Pulmonary artery endothelial cell (primary cell): ENCODE data around the gene ANKUB1. TPM values are rescaled to one million over a fixed set of nuclear protein-coding genes. Genes with fewer than 3 reads are reported as not detected.

Source experiments
- DNase-seq: peaks from one replicate; pipeline ENCODE4 v3.0.0-alpha.2; 2011; ENCODE audit warnings: low read depth, low spot score
- total RNA-seq: library from RNA; depleted of rRNA; stranded (reverse); fragments of >200 nt; gene quantifications from 2 replicates; pipeline ENCODE4 v1.2.3, GENCODE V29; 2014

ANKUB1 gene
- total RNA-seq, 1 donor from 2014 or later = not detected

- DNase-seq = no peak
Measured at GRCh38 chr3:149765762-149766334, 26.5 kb downstream of the ANKUB1 start.

- DNase-seq = no peak
Measured at GRCh38 chr3:149764302-149764701, 28.1 kb downstream of the ANKUB1 start.

- no peak for DNase-seq
Measured at GRCh38 chr3:149763565-149764195, 28.7 kb downstream of the ANKUB1 start.

GRCh38 chr3:149753717-149754116, 38.6 kb downstream of the ANKUB1 start:
- no peak for DNase-seq

- DNase-seq = no peak
Measured at GRCh38 chr3:149752788-149753136, 39.6 kb downstream of the ANKUB1 start.

- DNase-seq = peak; percentile 33
Measured at GRCh38 chr3:149752051-149752787, 40.1 kb downstream of the ANKUB1 start, which contains the start of gene COMMD2. Gene COMMD2 (minus strand): TSS chr3:149752489. CDS start chr3:149752444, 45 bp downstream.

GRCh38 chr3:149751551-149751950, 40.8 kb downstream of the ANKUB1 start:
- DNase-seq = no peak

GRCh38 chr3:149744606-149745005, 47.7 kb downstream of the ANKUB1 start:
- no peak for DNase-seq

GRCh38 chr3:149744151-149744550, 48.2 kb downstream of the ANKUB1 start:
- no peak for DNase-seq

- no peak for DNase-seq
Measured at GRCh38 chr3:149739396-149739795, 53.0 kb downstream of the ANKUB1 start.

GRCh38 chr3:149738876-149739275, 53.5 kb downstream of the ANKUB1 start:
- no peak for DNase-seq

GRCh38 chr3:149736953-149737205, 55.5 kb downstream of the ANKUB1 start:
- DNase-seq = no peak

GRCh38 chr3:149736175-149736952, 56.0 kb downstream of the ANKUB1 start:
- DNase-seq = no peak

- no peak for DNase-seq
Measured at GRCh38 chr3:149732234-149732633, 60.1 kb downstream of the ANKUB1 start.

- no peak for DNase-seq
Measured at GRCh38 chr3:149727656-149728055, 64.7 kb downstream of the ANKUB1 start.

- no peak for DNase-seq
Measured at GRCh38 chr3:149726716-149727407, 65.5 kb downstream of the ANKUB1 start.

- no peak for DNase-seq
Measured at GRCh38 chr3:149723781-149724180, 68.6 kb downstream of the ANKUB1 start.

- DNase-seq = no peak
Measured at GRCh38 chr3:149720918-149721317, 71.4 kb downstream of the ANKUB1 start.

- peak; percentile 60 for DNase-seq
Measured at GRCh38 chr3:149717391-149718056, 74.8 kb downstream of the ANKUB1 start.

GRCh38 chr3:149716984-149717383, 75.4 kb downstream of the ANKUB1 start:
- DNase-seq = no peak

- DNase-seq = no peak
Measured at GRCh38 chr3:149715247-149715646, 77.1 kb downstream of the ANKUB1 start.
